Panc1 (cell line): ENCODE data around the gene LRRC1. TPM values are rescaled to one million over a fixed set of nuclear protein-coding genes. Genes with fewer than 3 reads are reported as not detected.

Experiments used
- ATAC-seq: fragments of 200-7000 bp; cut with Tn5 transposase; 2 replicates; pipeline ENCODE4 v1.9.1; 2020; ENCODE audit warnings: mild to moderate bottlenecking, moderate library complexity
- BruUV-seq: library from RNA; stranded (reverse); fragments of 400-500 nt; replicated peaks from 2 replicates; lab custom pipeline; 2021; lab: Mats Ljungman, UMichigan
- CTCF ChIA-PET: fragments of 300-600 bp; sonication (Branson Sonifier 250); formaldehyde crosslinking; loops from one replicate; lab custom pipeline; 2022; ENCODE audit warnings: antibody characterized with exemption; lab: Charles Lee
- POLR2A ChIA-PET: fragments of 300-600 bp; sonication (Branson Sonifier 250); formaldehyde crosslinking; loops from one replicate; lab custom pipeline; 2022; ENCODE audit warnings: antibody characterized with exemption; lab: Charles Lee
- DNase-seq: peaks from one replicate; pipeline ENCODE4 v3.0.0-alpha.2; 2010; ENCODE audit warnings: low read depth, low spot score
- H3K27ac ChIP-seq: 2 replicates; pipeline ENCODE4 v1.5.1; 2011; ENCODE audit warnings: mild to moderate bottlenecking, low read length, inconsistent platforms
- H3K27me3 ChIP-seq: fragments of 200-500 bp; sonication (Bioruptor generic); 2 replicates; pipeline ENCODE4 v1.6.0; 2014; ENCODE audit warnings: low read length, inconsistent platforms; ENCODE audit not compliant: control insufficient read depth, insufficient read depth
- H3K36me3 ChIP-seq: fragments of 200-500 bp; sonication (Bioruptor generic); 2 replicates; pipeline ENCODE4 v1.5.1; 2014; ENCODE audit warnings: inconsistent platforms, mild to moderate bottlenecking, low read length, moderate library complexity; ENCODE audit not compliant: control insufficient read depth, insufficient read depth
- H3K4me1 ChIP-seq: 2 replicates; pipeline ENCODE4 v1.5.1; 2011; ENCODE audit warnings: inconsistent platforms, mild to moderate bottlenecking, low read length, moderate library complexity; ENCODE audit not compliant: control insufficient read depth, insufficient read depth
- H3K4me3 ChIP-seq, 2 experiments: 2 replicates each; pipeline ENCODE4 v1.5.1; 2011 to 2012; ENCODE audit warnings: low read depth in 2 of 2, low read length in 2 of 2, mild to moderate bottlenecking in 2 of 2, inconsistent platforms in 1 of 2, moderate library complexity in 1 of 2
- H3K9me3 ChIP-seq: fragments of 200-500 bp; sonication (Bioruptor generic); 2 replicates; pipeline ENCODE4 v1.5.1; 2014; ENCODE audit warnings: low read depth, mild to moderate bottlenecking, inconsistent platforms, low read length, moderate library complexity; ENCODE audit not compliant: control insufficient read depth, insufficient read depth
- CTCF ChIP-seq: fragments of 450-650 bp; IDR thresholded peaks from 2 replicates; pipeline ENCODE4 v1.5.1; 2017; ENCODE audit warnings: mild to moderate bottlenecking
- POLR2AphosphoS5 ChIP-seq: IDR thresholded peaks from 2 replicates; pipeline ENCODE4 v1.6.1; 2012; ENCODE audit warnings: mild to moderate bottlenecking, low read depth, low read length, moderate library complexity
- REST ChIP-seq, 2 experiments: IDR thresholded peaks; 2 replicates each; pipeline ENCODE4 v1.6.1; 2011 to 2012; ENCODE audit warnings: low read depth in 2 of 2, control low read depth in 1 of 2, low read length in 1 of 2, mild to moderate bottlenecking in 1 of 2, moderate library complexity in 1 of 2; ENCODE audit not compliant: insufficient read depth in 1 of 2
- SIN3A ChIP-seq: IDR thresholded peaks from 2 replicates; pipeline ENCODE4 v1.6.1; 2012; ENCODE audit warnings: low read depth, mild to moderate bottlenecking, low read length, moderate library complexity, borderline replicate concordance; ENCODE audit not compliant: insufficient read depth
- TCF7L2 ChIP-seq: IDR thresholded peaks from 2 replicates; pipeline ENCODE4 v1.6.1; 2011; ENCODE audit warnings: mild to moderate bottlenecking, low read depth, low read length, inconsistent platforms
- in situ Hi-C: cut with HindIII; loops from 2 replicates; pipeline ENCODE4 v1.10.0; 2016; ENCODE audit warnings: low sequenced_read_pairs, low pct_unique_long_range_greater_than_20kb
- intact Hi-C: fragments of 100-400 bp; cut with micrococcal nuclease; formaldehyde crosslinking; loops from one replicate; pipeline ENCODE4 v1.10.0; 2022; ENCODE audit not compliant: unreplicated experiment
- total RNA-seq: library from RNA; stranded (reverse); gene quantifications from one replicate; pipeline ENCODE4 v1.2.1, GENCODE V29; 2021; ENCODE audit not compliant: unreplicated experiment

The LRRC1 gene
- total RNA-seq, 1 experiment from 2014 or later: 13.8 TPM

- ATAC-seq: peak; percentile 61
- TF ChIP-seq REST (IDR thresholded peaks at IDR 0.05; ENCODE audit: insufficient read depth in 1 of 2, low read depth in 2 of 2, low read length in 1 of 2): no peak
- TF ChIP-seq TCF7L2: peak; percentile 0; the same call in 1 of the 2 replicates
- no peak; the same call in 1 of the 2 replicates for TF ChIP-seq POLR2AphosphoS5
- no peak for TF ChIP-seq CTCF
- TF ChIP-seq SIN3A: no peak
- no peaks in the 10 kb centered on the region; the same call in 1 of the 2 replicates for H3K36me3 ChIP-seq
- H3K27me3 ChIP-seq: no peaks in the 10 kb centered on the region
- peaks cover 19% of the 10 kb centered on the region for H3K4me1 ChIP-seq
- in situ Hi-C loops: no loop called here
- DNase-seq: peak; percentile 24
- ChIA-PET POLR2A (interaction anchor here (0.6 to 0.7 kb wide), 2 partner anchors 38 to 40 kb away, joined by 3 read pairs; no protein-coding TSS in a partner anchor), CTCF (interaction anchor here (0.6 to 2.3 kb wide), 3 partner anchors 65 to 890 kb away, joined by 3 to 26 read pairs (median 7); no protein-coding TSS in a partner anchor)
- H3K4me3 ChIP-seq: peak overlapping the region; percentile 72 to 88
- peak overlapping the region; percentile 64 for H3K27ac ChIP-seq
- peaks cover 18% of the 10 kb centered on the region for H3K9me3 ChIP-seq
- intact Hi-C loops: loop anchor here (5.0 kb wide), 1 partner anchor 164 kb away; no protein-coding TSS in a partner anchor
- TSS peak; percentile 58 for BruUV-seq
Observed at GRCh38 chr6:53793318-53794136, 1.3 kb upstream of the LRRC1 start.

- ATAC-seq: peak; percentile 77
- peak overlapping the region; percentile 64 for H3K27ac ChIP-seq
- peaks cover 11% of the 10 kb centered on the region for H3K9me3 ChIP-seq
- no TSS peak for BruUV-seq
- no peaks in the 10 kb centered on the region; the same call in 1 of the 2 replicates for H3K36me3 ChIP-seq
- H3K27me3 ChIP-seq: no peaks in the 10 kb centered on the region
- ChIA-PET POLR2A (interaction anchor here (0.6 to 1.3 kb wide), 3 partner anchors 22 to 162 kb away, joined by 3 to 5 read pairs (median 3); no protein-coding TSS in a partner anchor), CTCF (interaction anchor here (0.6 to 2.3 kb wide), 7 partner anchors 24 to 1470 kb away, joined by 3 to 26 read pairs (median 3); no protein-coding TSS in a partner anchor)
- peaks cover 19% of the 10 kb centered on the region for H3K4me1 ChIP-seq
- H3K4me3 ChIP-seq: peak overlapping the region; percentile 72 to 88
- TF ChIP-seq SIN3A: 0 out of 2 replicates have a peak, but pooled peaks have one; percentile 12
- TF ChIP-seq POLR2AphosphoS5: no peak
- no peak for TF ChIP-seq REST (IDR thresholded peaks at IDR 0.05; ENCODE audit: insufficient read depth in 1 of 2, low read depth in 2 of 2, low read length in 1 of 2)
- peak; percentile 72 for TF ChIP-seq CTCF
- TF ChIP-seq TCF7L2: 0 out of 2 replicates have a peak, but pooled peaks have one; percentile 29
- intact Hi-C loops (loop anchor here (5.0 kb wide), 1 partner anchor 163 kb away; no protein-coding TSS in a partner anchor), in situ Hi-C loops (no loop called here)
- DNase-seq: peak; percentile 61
Observed at GRCh38 chr6:53794137-53794719, 577 bp upstream of the LRRC1 start.
